Thoracic aorta (tissue), 2 donors: ENCODE measurements around the gene OR51A2. TPM values are rescaled to one million over a fixed set of nuclear protein-coding genes. Genes with fewer than 3 reads are reported as not detected.

Experiments used
- ATAC-seq: fragments of 150-250 bp; one replicate; pipeline ENCODE4 v1.8.0; 2017; ENCODE audit warnings: low read depth; ENCODE audit not compliant: insufficient number of reproducible peaks, low FRiP score
- DNase-seq: peaks from one replicate; pipeline ENCODE4 v3.0.0-alpha.2; 2020; ENCODE audit warnings: low spot score
- H3K27ac ChIP-seq, 2 donors: fragments of 200-600 bp; sonication (generic); 1 replicate in 1 of 2; 2 replicates in 1 of 2; pipeline ENCODE4 v1.5.1; 2016; ENCODE audit warnings: mild to moderate bottlenecking in 2 of 2, moderate library complexity in 2 of 2
- H3K27me3 ChIP-seq: fragments of 200-600 bp; sonication (generic); replicated peaks from 2 replicates; pipeline ENCODE4 v1.6.0; 2016; ENCODE audit warnings: mild to moderate bottlenecking; ENCODE audit not compliant: insufficient read depth
- H3K36me3 ChIP-seq: fragments of 200-600 bp; sonication (generic); one replicate; pipeline ENCODE4 v1.5.1; 2016
- H3K4me1 ChIP-seq, 2 donors: fragments of 200-600 bp; sonication (generic); 1 replicate in 1 of 2; 2 replicates in 1 of 2; pipeline versions ENCODE4 v1.5.1 to v1.6.0; 2016; ENCODE audit warnings: low read depth in 2 of 2, mild to moderate bottlenecking in 1 of 2; ENCODE audit not compliant: control insufficient read depth in 1 of 2
- H3K4me3 ChIP-seq: fragments of 200-600 bp; sonication (generic); 2 replicates; pipeline ENCODE4 v1.5.1; 2016; ENCODE audit warnings: mild to moderate bottlenecking
- H3K9me3 ChIP-seq: fragments of 200-600 bp; sonication (generic); 2 replicates; pipeline ENCODE4 v1.5.1; 2016
- CTCF ChIP-seq: fragments of 200-600 bp; sonication (generic); IDR thresholded peaks from one replicate; pipeline ENCODE4 v1.5.1; 2019; ENCODE audit warnings: antibody characterized with exemption
- total RNA-seq, 2 donors: library from RNA; depleted of rRNA; stranded (reverse); fragments of >200 nt; gene quantifications; one replicate each; pipeline versions ENCODE4 v1.1.0 to v1.2.3, GENCODE V29; 2016

OR51A2 gene
- total RNA-seq, 2 donors from 2014 or later = not detected

- DNase-seq = no peak
- TF ChIP-seq CTCF = no peak
- no peaks in the 10 kb centered on the region for H3K4me1 ChIP-seq
- H3K27ac ChIP-seq = no peak overlapping the region
- no peaks in the 10 kb centered on the region for H3K36me3 ChIP-seq
- H3K27me3 ChIP-seq = no peaks in the 10 kb centered on the region
- H3K4me3 ChIP-seq = no peak overlapping the region
- H3K9me3 ChIP-seq = no peaks in the 10 kb centered on the region
- ATAC-seq = no peak
Measured at GRCh38 chr11:4982678-4983077, 27.2 kb upstream of the OR51A2 start.

- ATAC-seq (no peak), DNase-seq (no peak)
- TF ChIP-seq CTCF = no peak
Measured at GRCh38 chr11:4979036-4979435, 23.5 kb upstream of the OR51A2 start.

DNA sequence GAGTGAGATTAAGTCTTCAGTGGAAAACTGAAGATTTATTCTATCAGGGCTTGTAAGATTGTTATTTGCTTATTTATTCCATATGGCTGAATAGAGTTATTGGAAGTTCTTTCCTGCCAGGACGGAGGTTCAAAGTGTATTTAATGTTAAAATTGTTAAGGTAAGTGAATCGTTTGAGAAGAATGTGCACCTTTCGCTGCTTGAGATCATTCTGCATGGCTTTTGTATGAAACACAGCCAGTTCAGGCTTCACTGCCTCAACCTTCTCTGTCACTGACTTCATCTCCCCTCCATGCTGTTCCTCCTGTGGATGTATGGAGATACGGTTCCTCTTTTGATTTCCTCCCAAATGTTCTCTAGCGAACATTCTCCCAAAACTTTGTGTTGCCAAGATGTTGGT, 19.9 kb upstream of the OR51A2 start:
- no peaks in the 10 kb centered on the region for H3K4me1 ChIP-seq
- H3K4me3 ChIP-seq = no peak overlapping the region
- H3K36me3 ChIP-seq = no peaks in the 10 kb centered on the region
- no peaks in the 10 kb centered on the region for H3K27me3 ChIP-seq
- ATAC-seq = no peak
- TF ChIP-seq CTCF = no peak
- H3K27ac ChIP-seq = no peak overlapping the region
- H3K9me3 ChIP-seq = no peaks in the 10 kb centered on the region
- DNase-seq = no peak

More at GRCh38 chr11:4979036-4979435, 23.5 kb upstream of the OR51A2 start:
- Histone ChIP-seq H3K4me3 (no peak overlapping the region), H3K27me3 (no peaks in the 10 kb centered on the region), H3K9me3 (no peaks in the 10 kb centered on the region), H3K27ac (no peak overlapping the region), H3K36me3 (no peaks in the 10 kb centered on the region), H3K4me1 (no peaks in the 10 kb centered on the region)

DNA sequence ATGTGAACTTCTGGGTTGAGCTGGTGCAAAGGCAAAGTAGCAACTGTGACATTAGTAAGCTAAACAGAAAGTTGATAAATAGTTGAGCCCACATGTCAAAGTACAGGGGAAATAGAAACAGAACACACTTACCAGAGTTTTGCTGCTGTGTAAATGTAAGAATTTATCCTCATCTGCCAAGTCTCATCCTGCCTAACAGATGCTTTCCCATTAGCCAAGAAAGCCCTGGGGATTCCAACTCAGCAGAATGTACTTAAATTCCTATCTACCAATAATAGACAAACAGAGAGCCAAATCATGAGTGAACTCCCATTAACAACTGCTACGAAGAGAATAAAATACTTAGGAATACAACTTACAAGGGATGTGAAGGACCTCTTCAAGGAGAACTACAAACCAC, 7.3 kb upstream of the OR51A2 start:
- H3K36me3 ChIP-seq = no peaks in the 10 kb centered on the region
- no peak for DNase-seq
- H3K27ac ChIP-seq = no peak overlapping the region
- H3K4me1 ChIP-seq = no peaks in the 10 kb centered on the region
- ATAC-seq = no peak
- TF ChIP-seq CTCF = no peak
- H3K9me3 ChIP-seq = no peaks in the 10 kb centered on the region
- H3K27me3 ChIP-seq = no peaks in the 10 kb centered on the region
- no peak overlapping the region for H3K4me3 ChIP-seq

DNA sequence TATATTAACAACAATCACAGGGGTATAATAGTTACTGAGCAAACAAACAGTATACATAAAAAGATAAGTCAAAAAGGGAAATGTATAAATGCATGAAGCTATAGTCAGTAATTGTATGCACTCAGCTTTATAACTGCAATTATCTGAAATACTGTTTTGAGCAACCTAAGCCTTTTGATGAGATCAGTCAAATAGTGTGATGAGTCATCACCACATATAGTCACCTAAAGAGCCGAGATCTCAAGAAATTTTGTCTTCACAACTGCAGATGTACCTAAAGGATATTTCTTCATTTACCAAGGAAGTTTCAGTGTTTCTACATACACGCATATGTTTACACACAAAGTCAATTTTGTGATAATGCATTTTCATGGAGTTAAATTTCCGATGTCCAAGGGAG, 5.4 kb upstream of the OR51A2 start:
- DNase-seq = no peak
- H3K36me3 ChIP-seq = no peaks in the 10 kb centered on the region
- no peak overlapping the region for H3K4me3 ChIP-seq
- ATAC-seq = no peak
- no peaks in the 10 kb centered on the region for H3K4me1 ChIP-seq
- TF ChIP-seq CTCF = no peak
- no peak overlapping the region for H3K27ac ChIP-seq
- H3K9me3 ChIP-seq = no peaks in the 10 kb centered on the region
- H3K27me3 ChIP-seq = no peaks in the 10 kb centered on the region
